Gastrocnemius medialis (tissue), 4 donors: ENCODE measurements around the gene BLVRB.

ENCODE experiments used
- POLR2A ChIP-seq, 2 donors: fragments of 450-650 bp; IDR thresholded peaks; one replicate each; pipeline ENCODE4 v1.6.1; 2017; ENCODE audit warnings: antibody characterized with exemption in 2 of 2, mild to moderate bottlenecking in 2 of 2, moderate library complexity in 2 of 2
- TF ChIP-seq, protein P1 (sequence below), 5 experiments: fragments of 450-650 bp in 3 of 5; fragments of 200-600 bp in 2 of 5; sonication (generic) in 2 of 5; IDR thresholded peaks in 4 of 5; conservative IDR thresholded peaks in 1 of 5; 1 replicate in 4 of 5; 2 replicates in 1 of 5; pipeline ENCODE4 v1.5.1; 2016 to 2019; ENCODE audit warnings: antibody characterized with exemption in 5 of 5, mild to moderate bottlenecking in 3 of 5, moderate library complexity in 3 of 5

GRCh38 chr19:40433391-40434216 lies 31.9 kb downstream of the BLVRB start:
- TF ChIP-seq, protein P1, sequence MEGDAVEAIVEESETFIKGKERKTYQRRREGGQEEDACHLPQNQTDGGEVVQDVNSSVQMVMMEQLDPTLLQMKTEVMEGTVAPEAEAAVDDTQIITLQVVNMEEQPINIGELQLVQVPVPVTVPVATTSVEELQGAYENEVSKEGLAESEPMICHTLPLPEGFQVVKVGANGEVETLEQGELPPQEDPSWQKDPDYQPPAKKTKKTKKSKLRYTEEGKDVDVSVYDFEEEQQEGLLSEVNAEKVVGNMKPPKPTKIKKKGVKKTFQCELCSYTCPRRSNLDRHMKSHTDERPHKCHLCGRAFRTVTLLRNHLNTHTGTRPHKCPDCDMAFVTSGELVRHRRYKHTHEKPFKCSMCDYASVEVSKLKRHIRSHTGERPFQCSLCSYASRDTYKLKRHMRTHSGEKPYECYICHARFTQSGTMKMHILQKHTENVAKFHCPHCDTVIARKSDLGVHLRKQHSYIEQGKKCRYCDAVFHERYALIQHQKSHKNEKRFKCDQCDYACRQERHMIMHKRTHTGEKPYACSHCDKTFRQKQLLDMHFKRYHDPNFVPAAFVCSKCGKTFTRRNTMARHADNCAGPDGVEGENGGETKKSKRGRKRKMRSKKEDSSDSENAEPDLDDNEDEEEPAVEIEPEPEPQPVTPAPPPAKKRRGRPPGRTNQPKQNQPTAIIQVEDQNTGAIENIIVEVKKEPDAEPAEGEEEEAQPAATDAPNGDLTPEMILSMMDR (IDR thresholded peaks at IDR 0.05 in 4 of 5, conservative IDR thresholded peaks at IDR 0.05 in 1 of 5): peak in 1 of 5 experiments; percentile 14
- peak; percentile 63 to 70 for TF ChIP-seq POLR2A (IDR thresholded peaks at IDR 0.05)
